ENCODE measurements around the gene GALNT18.
A peak's percentile ranks its signal among the peaks of the same experiment; 100 is the strongest.

The GALNT18 gene

DNA sequence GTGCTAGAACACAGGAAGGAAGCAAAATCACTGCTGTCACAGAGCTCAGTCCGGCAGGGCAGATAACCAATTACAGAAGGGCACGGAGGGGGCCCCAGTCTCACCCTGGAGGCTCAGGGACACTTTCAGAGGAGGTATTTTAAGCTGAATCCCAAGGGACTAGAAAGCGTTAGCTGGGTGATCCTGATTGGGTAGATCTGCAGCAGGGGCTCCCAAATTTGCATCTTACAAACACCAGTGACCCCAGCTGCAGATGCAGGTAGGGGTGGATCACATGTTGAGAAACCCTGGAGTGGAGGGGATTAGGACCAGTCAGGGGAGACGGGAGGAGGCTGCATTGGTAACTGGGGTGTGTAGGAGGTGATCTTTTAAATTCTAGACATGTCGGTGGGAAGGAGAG lies 360.2 kb downstream of the GALNT18 start:
- no peak for DNase-seq

DNA sequence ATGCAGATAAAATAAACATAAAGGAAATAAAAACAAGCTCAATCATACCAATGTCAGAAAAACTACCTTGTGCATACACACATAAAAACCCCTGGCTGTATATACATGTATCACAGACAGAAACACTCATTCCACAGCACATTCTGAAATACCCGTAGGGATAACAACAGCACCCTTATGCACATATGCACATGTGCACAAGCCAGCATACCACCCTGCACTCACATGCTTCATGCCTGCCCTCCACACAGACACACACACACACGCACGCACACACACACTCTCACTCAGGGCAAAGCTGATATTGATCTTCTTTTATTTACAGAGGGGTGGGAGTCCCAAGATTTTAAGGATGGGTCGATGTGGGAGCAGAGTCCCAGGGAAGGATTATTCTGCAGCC lies 360.9 kb downstream of the GALNT18 start:
- DNase-seq = no peak

DNA sequence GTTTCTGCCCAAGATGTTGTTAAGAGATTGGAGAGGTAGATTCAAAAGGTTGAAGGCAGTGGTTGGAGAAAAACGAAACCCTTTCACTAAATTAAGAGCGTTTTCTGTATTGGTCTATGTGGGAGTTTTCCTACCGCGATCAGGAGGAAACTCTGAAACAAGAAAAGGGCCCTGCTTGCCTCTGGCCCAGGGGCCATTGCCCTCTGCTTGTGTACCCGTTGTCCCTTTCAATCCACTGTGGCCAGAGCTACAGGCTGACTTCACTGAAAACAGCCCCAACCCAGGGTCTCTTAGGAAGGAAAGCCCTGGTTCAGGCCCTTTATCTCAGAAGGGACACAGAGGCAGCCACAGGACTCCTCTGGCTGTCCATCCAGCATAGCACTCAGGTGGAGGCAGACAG lies 367.8 kb downstream of the GALNT18 start:
- no peak for DNase-seq

GRCh38 chr11:11253497-11253896 lies 368.3 kb downstream of the GALNT18 start:
- DNase-seq = no peak

GRCh38 chr11:11252403-11252802 lies 369.4 kb downstream of the GALNT18 start:
- no peak for DNase-seq

DNA sequence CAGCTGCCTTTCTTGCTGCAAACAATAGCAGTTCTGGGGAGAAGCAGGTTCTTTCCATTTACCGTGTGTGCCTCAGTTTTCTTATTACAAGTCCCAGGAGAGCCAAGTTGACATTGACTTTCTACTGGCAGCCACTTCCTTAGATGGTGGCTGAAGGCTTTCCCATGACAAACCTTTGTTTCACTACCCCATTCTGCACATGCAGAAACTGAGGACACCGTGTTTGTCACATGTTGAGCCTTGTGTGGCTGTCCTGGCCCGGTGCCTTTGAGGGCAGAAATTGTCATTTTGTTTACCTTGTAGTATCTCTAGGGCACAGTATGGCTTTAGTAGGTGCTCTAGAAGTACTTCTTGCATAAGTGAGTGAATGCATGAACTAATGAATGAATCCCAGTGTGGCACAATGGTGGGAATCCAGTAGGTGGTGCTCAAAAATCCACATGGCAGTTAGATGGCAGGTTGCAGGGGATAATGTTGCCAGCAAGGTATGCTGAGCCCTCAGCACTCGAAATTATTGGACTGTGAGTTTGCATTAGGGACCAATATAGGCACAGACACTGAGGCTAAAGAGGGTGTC lies 370.3 kb downstream of the GALNT18 start:
- DNase-seq = no peak

DNA sequence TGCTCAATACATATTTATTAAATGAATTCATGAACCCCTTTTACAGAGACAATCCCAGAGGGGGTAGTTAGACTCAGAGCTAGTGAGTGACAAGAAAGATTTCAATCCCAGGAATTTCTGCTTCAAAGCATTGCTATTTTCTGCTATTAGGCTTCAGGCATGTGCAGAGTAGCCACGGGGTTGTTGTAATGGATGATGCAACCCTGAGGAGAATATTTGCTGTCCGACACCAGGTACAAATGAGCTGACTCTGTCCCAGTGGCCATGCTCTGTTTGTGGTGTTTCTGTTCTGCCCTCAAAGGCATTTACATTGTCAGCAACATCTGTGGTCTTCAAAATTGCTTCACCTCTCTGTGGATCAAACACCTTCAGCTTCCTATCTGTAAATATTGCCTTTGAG lies 371.3 kb downstream of the GALNT18 start:
- no peak for DNase-seq

GRCh38 chr11:11247576-11247975 lies 374.2 kb downstream of the GALNT18 start:
- no peak for DNase-seq

DNA sequence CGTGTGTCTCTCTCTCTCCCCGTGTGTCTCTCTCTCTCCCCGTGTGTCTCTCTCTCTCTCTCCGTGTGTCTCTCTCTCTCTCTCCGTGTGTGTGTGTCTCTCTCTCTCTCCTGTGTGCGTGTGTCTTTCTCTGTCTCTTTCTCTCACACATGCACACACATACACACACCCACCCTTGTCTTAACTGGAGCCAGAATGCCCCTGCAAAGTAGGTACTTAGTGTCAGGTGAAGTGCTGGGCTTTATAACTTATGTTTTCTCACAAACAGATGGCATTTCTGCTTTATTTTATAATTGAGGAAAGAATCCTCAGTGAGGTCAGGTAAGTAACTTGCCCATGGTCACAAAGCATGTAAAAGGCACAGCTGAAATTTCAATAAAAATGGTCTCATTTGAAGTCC lies 374.7 kb downstream of the GALNT18 start:
- peak in 1 of 5 experiments; percentile 25 for DNase-seq

GRCh38 chr11:11246166-11246565 lies 375.6 kb downstream of the GALNT18 start:
- DNase-seq = no peak

DNA sequence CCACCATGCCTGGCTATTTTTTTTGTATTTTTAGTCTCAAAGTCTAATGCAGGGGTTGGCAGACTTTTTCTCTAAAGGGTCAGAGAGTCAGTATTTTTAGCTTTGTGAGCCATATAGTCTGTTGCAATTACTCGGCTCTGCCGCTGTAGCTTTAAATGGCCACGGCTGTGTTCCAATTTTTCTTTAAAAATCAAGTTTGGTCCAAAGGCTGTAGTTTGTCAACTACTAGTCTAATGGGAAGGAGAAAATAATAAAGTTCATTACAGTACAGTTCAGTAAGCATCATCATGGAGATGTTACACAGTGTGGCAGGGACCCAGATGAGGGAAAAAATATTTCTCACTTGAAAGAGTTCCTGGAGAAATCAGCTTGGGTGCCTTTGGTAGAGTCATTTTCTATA lies 376.4 kb downstream of the GALNT18 start:
- DNase-seq = no peak

DNA sequence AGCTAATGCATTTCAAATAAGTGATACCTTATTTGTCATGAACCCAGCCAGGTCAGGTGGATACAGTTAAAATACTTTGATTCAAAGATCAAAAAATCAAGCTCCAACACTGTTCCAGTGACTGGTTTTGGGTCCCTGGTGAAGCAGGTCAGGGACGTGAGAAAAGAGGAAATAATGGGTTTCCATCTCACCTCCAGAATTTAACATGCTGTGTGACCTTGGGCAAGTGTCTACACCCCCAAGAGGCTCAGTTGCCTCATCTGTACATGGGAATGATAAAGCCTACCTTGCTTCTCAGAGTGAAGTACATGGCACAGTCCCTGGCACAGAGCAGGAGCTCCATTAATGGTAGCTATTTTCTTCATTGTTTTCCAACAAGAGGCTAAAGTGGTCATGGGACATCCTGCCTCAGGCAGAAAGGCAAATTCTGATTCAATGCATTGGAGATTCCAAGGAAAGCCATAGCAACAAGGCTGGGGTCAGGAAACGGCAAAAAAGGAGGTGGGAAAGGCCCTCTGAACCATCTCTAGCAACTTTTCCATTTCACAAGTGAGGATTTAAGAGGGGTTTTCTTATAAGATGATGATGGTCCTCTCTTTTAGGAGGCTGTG lies 377.2 kb downstream of the GALNT18 start:
- DNase-seq = no peak

DNA sequence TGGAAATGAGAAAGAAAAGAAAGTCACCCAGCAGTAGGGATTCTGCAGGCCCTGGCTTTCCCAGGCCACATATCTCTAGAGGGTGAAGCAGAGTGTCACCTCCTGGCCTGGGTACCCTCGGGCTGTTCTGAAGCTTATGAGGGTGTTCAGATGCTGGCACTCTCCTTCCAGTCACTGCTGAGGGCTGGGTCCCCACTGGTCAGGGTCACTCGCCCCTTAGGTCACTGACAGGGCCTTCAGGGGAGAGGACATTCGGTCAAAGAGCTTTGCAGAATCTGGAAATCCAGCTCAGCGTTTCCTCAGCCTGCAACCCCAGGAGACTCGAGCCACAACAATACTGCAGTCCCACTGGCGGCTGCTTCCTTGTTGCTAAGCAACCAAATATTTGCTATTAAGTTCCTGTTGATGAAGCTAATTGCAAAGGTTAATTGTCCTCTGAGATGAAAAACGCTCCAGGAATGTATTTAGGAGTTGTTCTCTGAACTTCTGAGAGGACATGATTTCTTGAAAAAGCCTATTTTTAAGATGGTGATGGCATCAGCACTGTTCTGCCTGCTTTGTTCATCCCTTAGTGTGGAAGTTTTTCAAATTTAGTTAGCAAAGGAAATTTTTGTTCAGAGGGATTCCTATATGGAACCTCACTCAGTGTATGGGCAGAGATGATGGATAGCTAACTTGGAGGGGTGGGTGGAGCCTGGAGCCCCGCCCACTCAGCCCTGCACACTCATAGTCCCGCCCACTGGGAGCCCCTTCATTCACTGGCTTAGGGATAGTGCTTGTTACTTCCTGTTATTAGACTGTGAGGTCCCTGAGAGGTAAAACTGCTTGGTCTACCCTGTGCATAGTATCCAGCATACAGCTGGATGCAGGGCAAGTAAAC lies 378.0 kb downstream of the GALNT18 start:
- peak in 3 of 5 experiments; percentile 10 to 50 (median 31) for DNase-seq

DNA sequence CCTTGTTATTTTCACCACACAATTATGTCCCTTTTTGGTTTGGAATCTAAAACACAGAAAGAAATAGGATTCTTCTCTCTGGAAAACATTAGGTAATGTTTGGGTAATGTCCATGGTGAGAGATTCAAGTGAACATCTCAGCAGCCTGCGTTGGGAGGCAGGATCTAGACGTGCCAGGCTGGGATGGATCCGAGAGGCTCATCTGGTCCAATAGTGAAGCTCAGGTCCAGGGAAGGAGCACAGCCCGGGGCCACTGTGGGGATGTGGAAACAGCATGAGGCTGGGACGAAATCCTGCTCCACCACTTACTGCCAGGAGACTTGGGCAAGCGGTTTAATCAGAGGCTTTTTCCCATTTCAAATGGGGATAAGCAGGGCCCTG lies 378.6 kb downstream of the GALNT18 start:
- no peak for DNase-seq

DNA sequence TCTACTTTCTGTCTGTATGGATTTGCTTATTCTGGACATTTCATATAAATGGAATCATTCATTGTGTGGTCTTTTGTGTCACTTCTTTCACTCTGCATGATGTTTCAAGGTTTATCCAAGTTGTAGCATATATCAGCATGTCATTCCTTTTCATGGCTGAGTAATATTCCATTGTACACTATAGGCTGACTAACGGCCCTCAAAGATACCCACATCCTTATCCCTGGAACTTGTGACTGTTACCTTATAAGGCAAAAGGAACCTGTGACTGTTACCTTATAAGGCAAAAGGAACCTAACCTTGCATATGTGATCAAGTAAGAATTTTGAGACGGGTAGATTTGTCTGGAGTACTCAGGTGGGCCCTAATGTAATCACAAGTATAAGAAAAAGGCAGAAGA lies 380.5 kb downstream of the GALNT18 start:
- DNase-seq = no peak

DNA sequence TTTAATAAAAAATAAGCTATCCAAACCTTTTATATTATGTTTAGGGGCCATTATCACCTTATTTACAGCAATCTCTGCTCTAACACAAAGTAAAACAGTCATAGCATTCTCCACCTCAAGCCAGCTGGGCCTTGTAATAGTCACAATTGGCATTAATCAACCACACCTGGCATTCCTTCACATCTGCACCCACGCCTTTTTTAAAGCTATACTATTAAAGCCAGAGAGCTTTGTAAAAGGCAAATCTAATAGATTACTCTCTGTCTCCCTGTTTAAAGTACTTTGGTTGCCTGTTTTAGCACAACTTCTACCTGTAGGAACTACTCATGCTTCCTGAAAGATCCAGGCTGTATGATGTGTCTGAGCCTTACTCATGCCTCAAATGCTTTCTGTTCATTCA lies 381.8 kb downstream of the GALNT18 start:
- DNase-seq = no peak

- no peak for DNase-seq
Measured at GRCh38 chr11:11237070-11237832, 384.6 kb downstream of the GALNT18 start.

DNA sequence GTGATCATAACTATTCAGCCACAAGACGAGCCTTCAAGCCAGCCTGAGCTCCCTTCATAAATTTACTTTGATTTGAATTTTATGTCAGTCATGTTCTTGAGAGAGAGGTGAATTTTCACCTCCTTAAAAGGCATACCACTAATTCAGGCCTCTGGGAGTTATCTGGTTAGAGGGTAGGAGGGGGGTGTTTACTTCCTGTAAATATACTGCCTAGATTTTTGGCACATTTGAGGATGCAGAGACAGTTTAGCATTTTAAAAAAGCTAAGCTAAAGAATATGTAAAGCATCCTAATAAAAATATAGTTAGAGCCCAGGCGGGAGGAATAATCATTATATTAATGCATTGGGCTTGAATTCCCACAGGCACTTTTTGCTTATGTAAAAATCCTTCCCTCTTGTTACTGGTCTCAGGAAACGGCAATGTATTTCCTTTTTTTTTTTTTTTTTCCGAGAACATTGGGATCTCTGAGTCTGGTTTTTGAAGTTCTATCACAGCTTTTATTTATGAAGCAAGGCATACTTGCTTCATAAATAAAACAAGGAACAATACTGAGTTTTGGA lies 385.2 kb downstream of the GALNT18 start:
- DNase-seq = no peak

GRCh38 chr11:11231763-11232162 lies 390.0 kb downstream of the GALNT18 start:
- DNase-seq = no peak

DNA sequence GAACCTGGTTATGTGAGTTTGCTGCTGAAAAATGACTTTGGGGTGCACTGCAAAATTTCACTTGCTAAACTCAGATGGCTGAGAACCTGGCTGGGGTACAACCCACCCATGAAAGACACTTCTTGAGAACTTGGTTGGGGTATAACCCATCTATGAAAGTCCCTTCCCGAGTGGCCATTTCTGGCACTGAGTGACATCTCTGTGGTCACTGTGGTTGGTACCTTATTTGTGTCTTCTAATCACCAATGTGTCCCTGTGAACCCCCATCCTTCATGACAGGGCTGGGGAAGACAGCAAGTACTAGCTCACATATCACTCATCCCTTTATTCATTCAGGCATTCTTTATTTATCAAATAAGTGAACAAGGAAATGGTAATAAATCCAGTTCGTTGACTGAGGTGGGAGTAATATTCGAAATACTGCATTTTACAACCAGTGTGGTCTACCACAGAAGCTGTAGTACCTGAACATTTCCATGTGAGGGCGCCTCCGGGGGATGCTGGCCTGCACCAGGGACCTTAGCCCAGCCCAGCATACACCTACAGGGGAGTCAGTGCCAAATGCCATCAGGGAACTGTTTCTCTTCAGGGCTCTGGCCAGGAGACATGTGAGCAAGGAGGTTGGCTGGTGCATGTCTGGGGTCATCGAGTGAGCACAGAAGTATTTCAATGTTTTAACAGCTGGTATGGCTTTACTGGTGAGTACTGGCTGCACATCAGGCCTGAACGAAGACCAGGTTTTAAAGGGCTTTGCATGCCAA lies 390.8 kb downstream of the GALNT18 start:
- DNase-seq = peak in 1 of 5 experiments; percentile 15

DNA sequence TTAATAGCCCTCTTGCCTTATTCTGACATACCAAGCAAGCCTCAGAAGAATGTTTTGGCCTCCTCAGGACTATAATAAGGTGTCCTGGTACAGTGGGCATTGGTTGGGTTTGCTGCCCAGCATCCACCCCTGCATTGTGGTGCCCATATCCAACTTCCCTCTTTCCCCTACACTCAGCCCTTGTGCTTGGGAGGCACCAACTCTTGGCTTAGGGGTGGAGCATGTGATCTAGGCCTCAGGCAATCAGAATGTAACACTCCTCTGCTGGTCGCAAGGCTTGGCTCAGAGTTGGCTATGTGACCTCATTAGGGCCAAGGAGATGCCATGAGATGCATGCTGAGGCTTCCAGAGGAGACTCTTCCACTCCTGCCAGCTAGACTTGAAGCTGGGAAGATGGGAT lies 391.7 kb downstream of the GALNT18 start:
- no peak for DNase-seq

DNA sequence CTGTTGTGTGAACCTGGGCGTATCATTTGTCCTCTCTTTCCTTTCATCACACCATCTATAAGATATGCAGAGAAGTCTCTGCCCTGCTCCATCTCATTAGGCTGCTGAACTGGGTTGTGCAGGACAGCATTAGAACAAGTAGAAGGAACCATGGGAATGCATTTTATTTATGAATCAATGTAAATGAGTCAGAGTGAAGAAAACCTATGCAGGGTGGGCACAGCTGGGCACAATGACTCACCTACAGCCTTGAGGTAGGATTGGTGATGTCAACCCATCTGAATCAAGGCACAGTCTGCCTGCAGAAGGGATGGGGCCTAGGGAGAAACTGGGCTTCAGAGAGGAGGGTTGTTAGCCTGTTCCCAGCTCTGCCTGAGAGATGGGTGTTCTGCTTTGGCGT lies 392.2 kb downstream of the GALNT18 start:
- DNase-seq = no peak
